GM12801 (cell line): ENCODE measurements around the gene MRFAP1L1.

Experiments
- TF ChIP-seq, protein P1 (sequence below): IDR thresholded peaks from one replicate; pipeline ENCODE4 v1.5.1; 2011; ENCODE audit warnings: control low read depth; ENCODE audit not compliant: insufficient read length; ENCODE audit errors: extremely low read depth

MRFAP1L1 gene

GRCh38 chr4:6687947-6688878, 21.5 kb downstream of the MRFAP1L1 start:
- TF ChIP-seq, protein P1, sequence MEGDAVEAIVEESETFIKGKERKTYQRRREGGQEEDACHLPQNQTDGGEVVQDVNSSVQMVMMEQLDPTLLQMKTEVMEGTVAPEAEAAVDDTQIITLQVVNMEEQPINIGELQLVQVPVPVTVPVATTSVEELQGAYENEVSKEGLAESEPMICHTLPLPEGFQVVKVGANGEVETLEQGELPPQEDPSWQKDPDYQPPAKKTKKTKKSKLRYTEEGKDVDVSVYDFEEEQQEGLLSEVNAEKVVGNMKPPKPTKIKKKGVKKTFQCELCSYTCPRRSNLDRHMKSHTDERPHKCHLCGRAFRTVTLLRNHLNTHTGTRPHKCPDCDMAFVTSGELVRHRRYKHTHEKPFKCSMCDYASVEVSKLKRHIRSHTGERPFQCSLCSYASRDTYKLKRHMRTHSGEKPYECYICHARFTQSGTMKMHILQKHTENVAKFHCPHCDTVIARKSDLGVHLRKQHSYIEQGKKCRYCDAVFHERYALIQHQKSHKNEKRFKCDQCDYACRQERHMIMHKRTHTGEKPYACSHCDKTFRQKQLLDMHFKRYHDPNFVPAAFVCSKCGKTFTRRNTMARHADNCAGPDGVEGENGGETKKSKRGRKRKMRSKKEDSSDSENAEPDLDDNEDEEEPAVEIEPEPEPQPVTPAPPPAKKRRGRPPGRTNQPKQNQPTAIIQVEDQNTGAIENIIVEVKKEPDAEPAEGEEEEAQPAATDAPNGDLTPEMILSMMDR: no peak

DNA sequence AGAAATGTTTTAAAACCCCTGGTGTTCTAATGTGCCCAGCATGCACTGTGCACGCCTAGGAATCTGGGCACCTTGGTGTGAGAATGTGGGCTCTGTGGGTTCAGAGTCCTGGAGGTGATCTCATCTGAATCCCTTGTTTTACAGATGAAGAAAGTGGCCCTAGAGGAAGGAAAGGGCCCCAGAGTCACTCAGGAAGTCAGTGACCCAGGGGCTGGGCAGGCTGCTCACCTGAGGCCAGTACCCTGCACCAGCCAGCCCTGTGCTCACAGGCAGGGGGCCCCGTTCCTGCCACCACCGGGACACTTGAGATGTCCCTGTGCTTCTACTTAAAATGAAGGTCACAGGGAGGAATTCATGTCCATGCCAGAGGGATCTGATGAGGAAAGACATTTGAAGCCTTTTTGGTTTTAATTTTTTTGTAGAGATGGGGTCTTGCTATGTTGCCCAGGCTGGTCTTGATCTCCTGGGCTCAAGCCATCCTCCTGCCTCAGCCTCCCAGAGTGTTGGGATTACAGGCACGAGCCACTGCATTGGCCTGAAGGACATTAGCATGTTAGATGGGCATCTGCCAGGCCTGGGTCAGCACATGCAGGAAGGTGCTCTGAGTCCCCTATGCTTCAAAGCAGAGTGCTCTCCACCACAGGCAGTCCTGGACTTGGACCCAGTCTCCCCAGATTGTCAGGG, 23.4 kb downstream of the MRFAP1L1 start:
- TF ChIP-seq, protein P1: no peak

DNA sequence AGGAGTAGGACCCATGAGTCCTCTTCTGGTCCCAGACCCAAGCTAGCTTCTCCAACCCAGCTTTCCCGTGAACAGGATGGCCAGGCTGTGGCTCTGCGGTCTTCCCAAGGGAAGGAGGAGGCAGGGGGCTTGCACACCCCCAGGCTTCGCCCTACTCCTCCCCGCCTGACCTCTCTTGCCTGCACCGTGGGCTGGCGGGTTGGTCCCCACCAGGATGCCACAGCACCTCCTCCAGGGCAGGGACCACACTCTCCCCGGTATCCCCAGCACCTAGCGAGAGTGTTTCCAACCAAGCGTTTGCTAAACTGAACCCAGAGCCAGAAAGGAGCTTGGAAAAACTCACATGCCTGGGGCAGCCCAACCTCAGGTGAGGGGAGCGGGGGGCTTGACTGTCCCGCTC, 25.0 kb downstream of the MRFAP1L1 start:
- TF ChIP-seq, protein P1: no peak

GRCh38 chr4:6682862-6683590, 26.6 kb downstream of the MRFAP1L1 start:
- TF ChIP-seq, protein P1: no peak

DNA sequence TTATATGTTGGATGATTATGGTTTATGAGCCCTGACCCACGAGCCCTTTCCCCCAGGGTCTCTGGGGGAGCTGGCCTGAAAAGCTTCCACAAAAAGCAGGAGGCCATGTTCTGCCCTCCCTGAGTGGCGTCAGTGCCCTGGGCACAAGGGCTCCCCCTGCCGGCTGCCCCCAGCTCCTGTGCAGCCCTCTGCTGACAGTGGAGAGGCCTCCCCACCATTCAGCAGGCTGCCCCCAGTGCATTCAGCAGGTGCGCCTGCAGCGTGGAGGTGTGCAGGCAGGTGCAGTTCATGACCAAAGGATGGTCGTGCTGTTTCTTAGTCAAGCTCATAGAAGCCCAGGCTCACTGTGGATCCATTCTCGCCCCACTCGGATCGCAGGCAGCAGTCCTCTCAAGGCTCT, 28.5 kb downstream of the MRFAP1L1 start:
- TF ChIP-seq, protein P1: no peak

DNA sequence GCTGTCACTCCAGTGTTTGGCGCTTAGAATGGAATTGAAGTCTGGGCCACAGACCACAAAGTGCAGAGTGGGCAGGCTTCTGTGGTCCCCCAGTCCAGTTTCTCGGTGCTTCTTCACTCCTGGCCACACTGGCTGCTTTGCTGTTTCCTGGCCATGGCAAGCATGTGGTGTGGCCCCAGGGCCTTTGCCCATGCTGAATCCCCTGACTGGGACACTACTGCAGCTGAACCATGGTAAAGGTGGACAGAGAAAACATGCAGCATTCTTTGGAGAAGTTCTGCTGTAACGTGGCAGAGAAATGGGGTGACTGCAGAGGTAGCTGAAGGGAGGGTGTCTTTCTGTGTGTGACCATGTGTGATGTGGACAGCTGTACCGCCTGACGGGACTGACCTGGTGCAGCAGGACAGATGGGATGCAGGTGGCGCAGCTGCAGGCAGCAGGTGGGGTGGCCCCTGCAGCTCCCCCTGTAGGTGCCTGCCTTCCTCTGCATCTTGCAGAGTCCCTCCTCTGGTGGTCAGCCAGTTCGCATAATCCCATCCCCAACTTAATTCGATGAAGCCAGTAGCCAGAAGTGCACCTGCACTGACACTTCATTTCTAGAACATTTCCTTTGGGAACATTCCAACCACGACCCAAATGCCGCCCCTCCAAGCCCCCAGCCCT, 29.2 kb downstream of the MRFAP1L1 start:
- TF ChIP-seq, protein P1: no peak
